HCT116 (cell line): ENCODE results near the gene BRDT. TPM values are rescaled to one million over a fixed set of nuclear protein-coding genes. Genes with fewer than 3 reads are reported as not detected.
A peak's percentile ranks its signal among the peaks of the same experiment; 100 is the strongest.

ENCODE experiments used
- ATAC-seq: fragments of 200-7000 bp; cut with Tn5 transposase; 2 replicates; pipeline ENCODE4 v1.9.1; 2020; ENCODE audit warnings: mild to moderate bottlenecking, moderate library complexity
- BruUV-seq: library from RNA; stranded (reverse); fragments of 400-500 nt; replicated peaks from 2 replicates; lab custom pipeline; 2021; lab: Mats Ljungman, UMichigan
- CTCF ChIA-PET: fragments of 300-600 bp; sonication (Branson Sonifier 250); formaldehyde crosslinking; loops from one replicate; lab custom pipeline; 2021; ENCODE audit warnings: antibody characterized with exemption; lab: Charles Lee
- POLR2A ChIA-PET: fragments of 300-600, 350-600 bp; sonication (Branson Sonifier 250); formaldehyde crosslinking; loops from one replicate; lab custom pipeline; 2021; ENCODE audit warnings: antibody characterized with exemption; lab: Charles Lee
- RAD21 ChIA-PET, 2 experiments: fragments of 300-600 bp; sonication (Branson Sonifier 250); formaldehyde crosslinking; loops; one replicate each; lab custom pipeline; 2023; ENCODE audit warnings: low total read pairs in 2 of 2; ENCODE audit not compliant: uncharacterized antibody in 2 of 2, unreplicated experiment in 2 of 2, low non-redundant PET in 1 of 2; lab: Charles Lee
- DNase-seq: peaks from one replicate; pipeline ENCODE4 v3.0.0-alpha.2; 2010; ENCODE audit warnings: low read depth, low spot score
- H2AFZ ChIP-seq: fragments of 200-600 bp; shearing (Covaris generic), sonication (generic); 2 replicates; pipeline ENCODE4 v1.6.1; 2017; ENCODE audit warnings: low read depth, mixed run types, mixed read lengths, antibody characterized with exemption, low read length; ENCODE audit not compliant: poor library complexity, severe bottlenecking
- H3K27ac ChIP-seq: 2 replicates; pipeline ENCODE4 v1.5.1; 2012; ENCODE audit warnings: low read depth, low read length
- H3K27me3 ChIP-seq: fragments of 200-600 bp; sonication (generic); 2 replicates; pipeline ENCODE4 v1.6.1; 2016; ENCODE audit warnings: mixed run types, low read length, mixed read lengths; ENCODE audit not compliant: insufficient read depth
- H3K36me3 ChIP-seq, 2 experiments: fragments of 200-500 bp in 1 of 2; fragments of 200-600 bp in 1 of 2; sonication (Bioruptor generic) in 1 of 2; sonication (generic) in 1 of 2; 2 replicates each; pipeline versions ENCODE4 v1.5.1 to v1.6.1; 2014 to 2016; ENCODE audit warnings: low read length in 2 of 2, inconsistent platforms in 1 of 2, mixed read lengths in 1 of 2, mixed run types in 1 of 2; ENCODE audit not compliant: insufficient read depth in 2 of 2, control insufficient read depth in 1 of 2
- H3K4me1 ChIP-seq, 2 experiments: fragments of 200-600 bp in 1 of 2; sonication (generic) in 1 of 2; 2 replicates each; pipeline versions ENCODE4 v1.5.1 to v1.6.1; 2012 to 2017; ENCODE audit warnings: low read length in 2 of 2, inconsistent platforms in 1 of 2, mild to moderate bottlenecking in 1 of 2, mixed read lengths in 1 of 2, mixed run types in 1 of 2, moderate library complexity in 1 of 2; ENCODE audit not compliant: insufficient read depth in 2 of 2, control insufficient read depth in 1 of 2
- H3K4me2 ChIP-seq: fragments of 200-600 bp; sonication (generic); 2 replicates; pipeline ENCODE4 v1.6.1; 2017; ENCODE audit warnings: mixed run types, low read length, mixed read lengths
- H3K4me3 ChIP-seq, 2 experiments: fragments of 200-600 bp in 1 of 2; sonication (generic) in 1 of 2; replicated peaks in 1 of 2; 2 replicates each; pipeline ENCODE4 v1.5.1; 2011 to 2016; ENCODE audit warnings: low read length in 2 of 2, control low read depth in 1 of 2, low read depth in 1 of 2, mild to moderate bottlenecking in 1 of 2, mixed read lengths in 1 of 2, mixed run types in 1 of 2
- H3K79me2 ChIP-seq: fragments of 200-600 bp; sonication (generic); 2 replicates; pipeline ENCODE4 v1.6.1; 2017; ENCODE audit warnings: mild to moderate bottlenecking, mixed run types, low read length, moderate library complexity, mixed read lengths; ENCODE audit not compliant: insufficient read depth
- H3K9ac ChIP-seq: fragments of 200-600 bp; sonication (generic); 2 replicates; pipeline ENCODE4 v1.6.1; 2016; ENCODE audit warnings: low read length, mixed read lengths
- H3K9me2 ChIP-seq: fragments of 200-600 bp; sonication (generic), shearing (Covaris generic); 2 replicates; pipeline ENCODE4 v1.6.1; 2017; ENCODE audit warnings: mixed run types, mild to moderate bottlenecking, moderate library complexity; ENCODE audit not compliant: insufficient read depth
- H3K9me3 ChIP-seq, 2 experiments: fragments of 200-500 bp in 1 of 2; fragments of 200-600 bp in 1 of 2; sonication (Bioruptor generic) in 1 of 2; sonication (generic) in 1 of 2; 2 replicates each; pipeline ENCODE4 v1.6.1; 2014 to 2017; ENCODE audit warnings: low read length in 2 of 2, mixed read lengths in 2 of 2, inconsistent platforms in 1 of 2, low read depth in 1 of 2, mild to moderate bottlenecking in 1 of 2, mixed run types in 1 of 2, moderate library complexity in 1 of 2; ENCODE audit not compliant: control insufficient read depth in 1 of 2, insufficient read depth in 1 of 2
- H4K20me1 ChIP-seq: fragments of 200-600 bp; sonication (generic), shearing (Covaris generic); 2 replicates; pipeline ENCODE4 v1.6.1; 2017; ENCODE audit warnings: mixed run types, mild to moderate bottlenecking, moderate library complexity; ENCODE audit not compliant: insufficient read depth
- CBX3 ChIP-seq: IDR thresholded peaks from 2 replicates; pipeline ENCODE4 v1.6.1; 2012; ENCODE audit warnings: low read depth
- CEBPB ChIP-seq: IDR thresholded peaks from 2 replicates; pipeline ENCODE4 v1.6.1; 2012; ENCODE audit warnings: low read depth
- EGR1 ChIP-seq: IDR thresholded peaks from 2 replicates; pipeline ENCODE4 v1.6.1; 2012; ENCODE audit warnings: low read depth
- ELF1 ChIP-seq: IDR thresholded peaks from 2 replicates; pipeline ENCODE4 v1.6.1; 2012; ENCODE audit warnings: low read depth, borderline replicate concordance
- EZH2 ChIP-seq: fragments of 200-600 bp; sonication (generic); IDR thresholded peaks from 2 replicates; pipeline ENCODE4 v1.6.1; 2017; ENCODE audit warnings: antibody characterized with exemption, mixed run types
- EZH2phosphoT487 ChIP-seq: fragments of 200-600 bp; IDR thresholded peaks from 2 replicates; pipeline ENCODE4 v1.6.1; 2018; ENCODE audit warnings: antibody characterized with exemption, borderline replicate concordance
- FOSL1 ChIP-seq: IDR thresholded peaks from 2 replicates; pipeline ENCODE4 v1.6.1; 2012; ENCODE audit warnings: low read depth
- JUND ChIP-seq: IDR thresholded peaks from 2 replicates; pipeline ENCODE4 v1.6.1; 2012
- POLR2AphosphoS5 ChIP-seq: IDR thresholded peaks from 2 replicates; pipeline ENCODE4 v1.6.1; 2011; ENCODE audit warnings: mild to moderate bottlenecking, low read depth, low read length, moderate library complexity
- RAD21 ChIP-seq: IDR thresholded peaks from 2 replicates; pipeline ENCODE4 v1.6.1; 2012; ENCODE audit warnings: low read depth, mild to moderate bottlenecking
- SRF ChIP-seq: IDR thresholded peaks from 2 replicates; pipeline ENCODE4 v1.6.1; 2012; ENCODE audit warnings: low read depth
- TCF7L2 ChIP-seq: IDR thresholded peaks from 2 replicates; pipeline ENCODE4 v1.7.0; 2011; ENCODE audit warnings: borderline replicate concordance, inconsistent platforms; ENCODE audit not compliant: insufficient read depth, insufficient read length; ENCODE audit errors: extremely low read depth
- YY1 ChIP-seq: IDR thresholded peaks from 2 replicates; pipeline ENCODE4 v1.6.1; 2011; ENCODE audit warnings: low read length, low read depth, moderate library complexity, mild to moderate bottlenecking; ENCODE audit not compliant: insufficient replicate concordance; ENCODE audit errors: extremely low read depth
- ZFX ChIP-seq: fragments of 450-650 bp; IDR thresholded peaks from 2 replicates; pipeline ENCODE4 v1.6.1; 2017
- ZNF274 ChIP-seq: fragments of 200-500 bp; sonication (Bioruptor generic); IDR thresholded peaks from 2 replicates; pipeline ENCODE4 v1.6.1; 2014; ENCODE audit warnings: mild to moderate bottlenecking, low read depth, low read length, inconsistent platforms
- intact Hi-C: fragments of 100-400 bp; cut with micrococcal nuclease; formaldehyde crosslinking; loops from 2 replicates; pipeline ENCODE4 v1.10.0; 2022
- total RNA-seq: library from RNA; stranded (reverse); gene quantifications from one replicate; pipeline ENCODE4 v1.2.1, GENCODE V29; 2021; ENCODE audit not compliant: unreplicated experiment
- TF ChIP-seq, protein P1 (sequence below): IDR thresholded peaks from 2 replicates; pipeline ENCODE4 v1.6.1; 2012
- TF ChIP-seq, protein P2 (sequence below): IDR thresholded peaks from 2 replicates; pipeline ENCODE4 v1.6.1; 2012

Gene BRDT
- total RNA-seq, 1 experiment from 2014 or later: not detected

DNA sequence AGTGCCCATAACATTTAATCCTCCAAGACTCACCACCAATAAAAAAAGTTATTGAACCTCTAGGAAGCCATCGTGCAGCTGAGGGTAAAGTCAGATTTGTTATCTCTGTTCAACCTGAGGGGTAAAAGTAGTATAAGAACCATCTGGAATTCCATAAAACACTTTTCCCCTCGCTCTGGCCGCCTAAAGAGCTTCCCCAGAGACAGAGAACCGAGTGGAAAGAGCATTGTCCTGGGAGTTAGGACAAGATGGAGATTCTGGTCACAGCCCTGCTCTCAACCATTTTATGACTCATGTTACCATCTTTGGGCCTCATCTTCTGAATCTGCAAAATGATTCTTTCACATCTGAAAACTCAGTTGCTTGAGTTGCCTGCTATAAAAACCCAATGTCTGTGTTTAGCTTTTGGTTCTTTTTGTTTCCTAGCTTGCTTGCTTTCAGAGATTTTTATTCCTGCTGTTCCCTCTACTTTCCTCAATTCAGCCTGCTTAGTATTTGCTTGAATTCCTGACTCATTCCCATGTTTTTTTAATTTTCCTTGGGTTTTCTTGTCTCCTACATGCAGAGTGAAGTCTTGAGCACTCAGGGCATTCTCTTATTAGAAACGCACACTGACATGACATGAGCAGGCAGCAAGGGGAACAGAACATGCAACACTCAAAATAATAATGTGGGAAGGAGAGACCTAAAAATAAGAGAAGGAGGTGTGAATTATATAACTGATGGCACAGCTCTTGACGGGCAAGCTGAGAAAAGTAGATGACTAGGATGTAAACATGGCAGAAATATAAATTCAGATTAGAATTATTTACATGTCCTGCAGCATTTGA, 82.3 kb downstream of the BRDT start:
- peak overlapping the region; percentile 98 for H2AFZ ChIP-seq
- H3K79me2 ChIP-seq: no peaks in the 10 kb centered on the region
- H3K9me2 ChIP-seq: no peaks in the 10 kb centered on the region
- H3K9me3 ChIP-seq: no peaks in the 10 kb centered on the region
- no peak for ATAC-seq
- POLR2A ChIA-PET: no interaction called here
- no peak for TF ChIP-seq YY1
- TF ChIP-seq TCF7L2: no peak
- no peak for TF ChIP-seq EZH2phosphoT487
- no peak for TF ChIP-seq FOSL1
- no peak for TF ChIP-seq RAD21
- no peak for TF ChIP-seq ELF1
- TF ChIP-seq, protein P1, sequence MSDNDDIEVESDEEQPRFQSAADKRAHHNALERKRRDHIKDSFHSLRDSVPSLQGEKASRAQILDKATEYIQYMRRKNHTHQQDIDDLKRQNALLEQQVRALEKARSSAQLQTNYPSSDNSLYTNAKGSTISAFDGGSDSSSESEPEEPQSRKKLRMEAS: no peak
- TF ChIP-seq CEBPB: no peak
- TF ChIP-seq ZNF274: no peak
- TF ChIP-seq ZFX: no peak
- no peak for TF ChIP-seq CBX3
- TF ChIP-seq JUND: no peak
- TF ChIP-seq, protein P2, sequence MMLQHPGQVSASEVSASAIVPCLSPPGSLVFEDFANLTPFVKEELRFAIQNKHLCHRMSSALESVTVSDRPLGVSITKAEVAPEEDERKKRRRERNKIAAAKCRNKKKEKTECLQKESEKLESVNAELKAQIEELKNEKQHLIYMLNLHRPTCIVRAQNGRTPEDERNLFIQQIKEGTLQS: no peak
- TF ChIP-seq SRF: no peak
- no peak for TF ChIP-seq EGR1
- TF ChIP-seq POLR2AphosphoS5: no peak
- TF ChIP-seq EZH2: no peak
- TF ChIP-seq, all 23 proteins: peak for 0
- no peak for DNase-seq
- intact Hi-C loops: no loop called here
- Histone ChIP-seq H3K4me2 (peak overlapping the region; percentile 96), H3K9ac (peak overlapping the region; percentile 69; the same call in 1 of the 2 replicates), H4K20me1 (no peaks in the 10 kb centered on the region), H3K27ac (peak overlapping the region; percentile 53; the same call in 1 of the 2 replicates), H3K4me3 (peak overlapping the region in 1 of 2 experiments; percentile 78; a peak in 1 of 4 replicates), H3K36me3 (no peaks in the 10 kb centered on the region), H3K27me3 (no peaks in the 10 kb centered on the region), H3K4me1 (peaks cover 10 to 22% of the 10 kb centered on the region in 2 experiments)
- RAD21 ChIA-PET: interaction anchor here in 1 of 2 experiments (1.0 kb wide), 1 partner anchor 260 kb away, joined by 3 read pairs; no protein-coding TSS in a partner anchor
- CTCF ChIA-PET: interaction anchor here (0.9 to 1.2 kb wide), 2 partner anchors 73 to 279 kb away, joined by 3 to 4 read pairs; no protein-coding TSS in a partner anchor
- BruUV-seq: no TSS peak
